Testis (tissue), 2 donors: ENCODE results near the gene TXNRD3.

Experiments used
- POLR2A ChIP-seq: fragments of 450-650 bp; IDR thresholded peaks from one replicate; pipeline ENCODE4 v1.6.1; 2017; ENCODE audit warnings: antibody characterized with exemption, mild to moderate bottlenecking, moderate library complexity
- TF ChIP-seq, protein P1 (sequence below), 3 experiments: fragments of 450-650 bp in 2 of 3; fragments of 200-600 bp in 1 of 3; sonication (generic) in 1 of 3; IDR thresholded peaks; one replicate each; pipeline ENCODE4 v1.5.1; 2016 to 2019; ENCODE audit warnings: antibody characterized with exemption in 3 of 3, mild to moderate bottlenecking in 2 of 3, moderate library complexity in 1 of 3

DNA sequence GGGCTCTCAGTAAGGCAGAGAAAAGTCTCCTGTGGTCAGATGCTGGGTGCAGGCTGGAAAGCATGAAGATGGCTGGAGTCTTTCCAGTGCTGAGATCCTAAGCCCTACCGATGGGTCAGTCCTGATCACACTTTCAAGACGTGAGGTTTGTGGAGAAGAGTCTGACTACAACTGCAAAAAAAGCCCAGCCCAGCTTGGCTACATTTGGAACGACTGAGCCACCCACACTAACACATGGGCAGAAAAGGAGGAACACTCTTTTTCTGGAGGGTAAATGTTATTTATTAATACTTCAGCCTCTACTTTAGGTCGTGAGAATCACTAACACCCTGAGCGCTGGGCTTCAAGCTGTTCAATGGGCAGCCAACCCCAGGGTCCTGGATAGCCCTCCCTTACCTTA lies 74.2 kb downstream of the TXNRD3 start:
- no peak for TF ChIP-seq POLR2A
- TF ChIP-seq, protein P1, sequence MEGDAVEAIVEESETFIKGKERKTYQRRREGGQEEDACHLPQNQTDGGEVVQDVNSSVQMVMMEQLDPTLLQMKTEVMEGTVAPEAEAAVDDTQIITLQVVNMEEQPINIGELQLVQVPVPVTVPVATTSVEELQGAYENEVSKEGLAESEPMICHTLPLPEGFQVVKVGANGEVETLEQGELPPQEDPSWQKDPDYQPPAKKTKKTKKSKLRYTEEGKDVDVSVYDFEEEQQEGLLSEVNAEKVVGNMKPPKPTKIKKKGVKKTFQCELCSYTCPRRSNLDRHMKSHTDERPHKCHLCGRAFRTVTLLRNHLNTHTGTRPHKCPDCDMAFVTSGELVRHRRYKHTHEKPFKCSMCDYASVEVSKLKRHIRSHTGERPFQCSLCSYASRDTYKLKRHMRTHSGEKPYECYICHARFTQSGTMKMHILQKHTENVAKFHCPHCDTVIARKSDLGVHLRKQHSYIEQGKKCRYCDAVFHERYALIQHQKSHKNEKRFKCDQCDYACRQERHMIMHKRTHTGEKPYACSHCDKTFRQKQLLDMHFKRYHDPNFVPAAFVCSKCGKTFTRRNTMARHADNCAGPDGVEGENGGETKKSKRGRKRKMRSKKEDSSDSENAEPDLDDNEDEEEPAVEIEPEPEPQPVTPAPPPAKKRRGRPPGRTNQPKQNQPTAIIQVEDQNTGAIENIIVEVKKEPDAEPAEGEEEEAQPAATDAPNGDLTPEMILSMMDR (IDR thresholded peaks at IDR 0.05), result no peak
